ENCODE results near the gene MAP2. TPM values are rescaled to one million over a fixed set of nuclear protein-coding genes. Genes with fewer than 3 reads are reported as not detected.

MAP2 gene
- total and polyA plus RNA-seq, 7 experiments from 2014 or later = 0.38 to 0.89 (median 0.47) TPM; not detected in 3

DNA sequence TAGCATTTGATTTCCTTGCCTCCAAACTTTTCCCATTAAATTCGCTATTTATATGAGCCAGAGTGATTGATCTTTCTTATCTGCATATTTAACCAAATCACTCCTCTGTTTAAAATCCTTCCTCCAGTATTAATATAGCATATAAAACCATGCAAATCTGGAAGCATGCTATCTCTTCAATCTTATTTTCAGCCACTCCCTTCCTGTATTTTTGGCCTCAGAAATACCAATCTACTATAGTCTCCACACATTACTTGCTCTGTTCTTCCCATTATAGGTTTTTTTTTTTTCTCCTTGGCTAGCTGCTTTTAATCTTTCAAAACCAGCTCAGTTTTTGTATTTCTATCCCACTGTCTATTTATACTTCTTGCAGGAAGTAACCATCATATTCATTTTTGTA, 19.1 kb downstream of the MAP2 start:
- Histone ChIP-seq H3K4me3 (ENCODE audit: low read length) (no peak overlapping the region), H3K36me3 (ENCODE audit: control insufficient read depth in 2 of 3, insufficient read depth in 3 of 3, low read length in 3 of 3) (no peaks in the 10 kb centered on the region), H3K27me3 (ENCODE audit: control insufficient read depth in 2 of 2, insufficient read depth in 2 of 2, low read length in 2 of 2) (no peaks in the 10 kb centered on the region), H3K4me1 (ENCODE audit: control insufficient read depth in 2 of 2, insufficient read depth in 2 of 2, low read length in 2 of 2) (no peaks in the 10 kb centered on the region), H3K27ac (ENCODE audit: low read depth, low read length) (no peak overlapping the region), H3K9me3 (ENCODE audit: control insufficient read depth in 2 of 3, low read length in 3 of 3) (no peaks in the 10 kb centered on the region)
- Mint-ChIP-seq H3K4me3 (no peak overlapping the region), H3K9me3 (no peaks in the 10 kb centered on the region), H3K27ac (no peak overlapping the region), H3K27me3 (no peaks in the 10 kb centered on the region), H3K36me3 (no peaks in the 10 kb centered on the region), H3K4me1 (no peaks in the 10 kb centered on the region)
- no peak for ATAC-seq
- POLR2A ChIA-PET = no interaction called here
- intact Hi-C loops (cut with micrococcal nuclease) = no loop called here
- no peak for DNase-seq
- CTCF ChIA-PET = no interaction called here

- DNase-seq = no peak
- no peak for ATAC-seq
- H3K4me3 ChIP-seq (ENCODE audit: low read length) = no peak overlapping the region
- ChIA-PET CTCF (no interaction called here), POLR2A (no interaction called here)
- no peaks in the 10 kb centered on the region for H3K4me1 Mint-ChIP-seq
- intact Hi-C loops (cut with micrococcal nuclease) = no loop called here
- no peaks in the 10 kb centered on the region for H3K4me1 ChIP-seq (ENCODE audit: control insufficient read depth in 2 of 2, insufficient read depth in 2 of 2, low read length in 2 of 2)
- no peak overlapping the region for H3K4me3 Mint-ChIP-seq
- no peak overlapping the region for H3K27ac ChIP-seq (ENCODE audit: low read depth, low read length)
- no peaks in the 10 kb centered on the region for H3K9me3 ChIP-seq (ENCODE audit: control insufficient read depth in 2 of 3, low read length in 3 of 3)
- H3K9me3 Mint-ChIP-seq = no peaks in the 10 kb centered on the region
- no peaks in the 10 kb centered on the region for H3K36me3 Mint-ChIP-seq
- no peaks in the 10 kb centered on the region for H3K27me3 Mint-ChIP-seq
- no peak overlapping the region for H3K27ac Mint-ChIP-seq
- H3K36me3 ChIP-seq (ENCODE audit: control insufficient read depth in 2 of 3, insufficient read depth in 3 of 3, low read length in 3 of 3) = no peaks in the 10 kb centered on the region
- no peaks in the 10 kb centered on the region for H3K27me3 ChIP-seq (ENCODE audit: control insufficient read depth in 2 of 2, insufficient read depth in 2 of 2, low read length in 2 of 2)
Observed at GRCh38 chr2:209445485-209445884, 21.6 kb downstream of the MAP2 start.

- ATAC-seq (no peak), DNase-seq (no peak)
- Histone ChIP-seq H3K27ac (ENCODE audit: low read depth, low read length) (no peak overlapping the region), H3K9me3 (ENCODE audit: control insufficient read depth in 2 of 3, low read length in 3 of 3) (no peaks in the 10 kb centered on the region), H3K4me1 (ENCODE audit: control insufficient read depth in 2 of 2, insufficient read depth in 2 of 2, low read length in 2 of 2) (no peaks in the 10 kb centered on the region), H3K36me3 (ENCODE audit: control insufficient read depth in 2 of 3, insufficient read depth in 3 of 3, low read length in 3 of 3) (no peaks in the 10 kb centered on the region), H3K27me3 (ENCODE audit: control insufficient read depth in 2 of 2, insufficient read depth in 2 of 2, low read length in 2 of 2) (no peaks in the 10 kb centered on the region), H3K4me3 (ENCODE audit: low read length) (no peak overlapping the region)
- Mint-ChIP-seq H3K4me3 (no peak overlapping the region), H3K36me3 (no peaks in the 10 kb centered on the region), H3K4me1 (no peaks in the 10 kb centered on the region), H3K27me3 (peaks cover 0 to 4% (median 0%) of the 10 kb centered on the region in 5 donors), H3K27ac (no peak overlapping the region), H3K9me3 (no peaks in the 10 kb centered on the region)
- POLR2A ChIA-PET = interaction anchor here (0.6 kb wide), 1 partner anchor 1575 kb away, joined by 3 read pairs; no protein-coding TSS in a partner anchor
- intact Hi-C loops (cut with micrococcal nuclease) = no loop called here
- CTCF ChIA-PET = no interaction called here
Observed at GRCh38 chr2:209451209-209451834, 27.5 kb downstream of the MAP2 start.

DNA sequence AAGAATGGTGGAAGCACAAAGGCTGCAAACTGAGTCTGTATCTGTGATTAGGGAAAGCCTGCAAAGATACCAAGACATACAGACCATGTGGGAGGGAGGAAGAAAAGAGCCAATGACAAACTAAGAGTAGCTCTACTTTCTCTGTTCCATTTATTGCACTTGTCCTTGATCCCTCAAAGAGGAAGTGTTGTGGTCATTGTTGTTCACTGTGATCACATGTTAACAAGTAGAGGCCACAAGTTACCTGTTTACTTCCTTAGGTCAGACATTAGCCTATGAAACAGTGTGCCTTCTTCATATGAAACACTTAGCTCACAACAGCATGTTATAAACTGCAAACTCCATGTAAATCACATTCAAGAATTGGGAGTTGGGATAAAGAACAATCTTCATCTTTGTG, 32.6 kb downstream of the MAP2 start:
- peaks cover 0 to 3% (median 0%) of the 10 kb centered on the region in 11 donors for H3K9me3 Mint-ChIP-seq
- CTCF ChIA-PET = no interaction called here
- ATAC-seq (no peak), DNase-seq (no peak)
- intact Hi-C loops (cut with micrococcal nuclease) = no loop called here
- no peaks in the 10 kb centered on the region for H3K4me1 Mint-ChIP-seq
- no peak overlapping the region for H3K27ac Mint-ChIP-seq
- H3K36me3 ChIP-seq (ENCODE audit: control insufficient read depth in 2 of 3, insufficient read depth in 3 of 3, low read length in 3 of 3) = no peaks in the 10 kb centered on the region
- no peaks in the 10 kb centered on the region for H3K4me1 ChIP-seq (ENCODE audit: control insufficient read depth in 2 of 2, insufficient read depth in 2 of 2, low read length in 2 of 2)
- H3K4me3 ChIP-seq (ENCODE audit: low read length) = no peak overlapping the region
- H3K27me3 Mint-ChIP-seq = peaks cover 0 to 4% (median 0%) of the 10 kb centered on the region in 5 donors
- H3K4me3 Mint-ChIP-seq = no peak overlapping the region
- POLR2A ChIA-PET = no interaction called here
- no peak overlapping the region for H3K27ac ChIP-seq (ENCODE audit: low read depth, low read length)
- H3K36me3 Mint-ChIP-seq = no peaks in the 10 kb centered on the region
- H3K9me3 ChIP-seq (ENCODE audit: control insufficient read depth in 2 of 3, low read length in 3 of 3) = no peaks in the 10 kb centered on the region
- no peaks in the 10 kb centered on the region for H3K27me3 ChIP-seq (ENCODE audit: control insufficient read depth in 2 of 2, insufficient read depth in 2 of 2, low read length in 2 of 2)

DNA sequence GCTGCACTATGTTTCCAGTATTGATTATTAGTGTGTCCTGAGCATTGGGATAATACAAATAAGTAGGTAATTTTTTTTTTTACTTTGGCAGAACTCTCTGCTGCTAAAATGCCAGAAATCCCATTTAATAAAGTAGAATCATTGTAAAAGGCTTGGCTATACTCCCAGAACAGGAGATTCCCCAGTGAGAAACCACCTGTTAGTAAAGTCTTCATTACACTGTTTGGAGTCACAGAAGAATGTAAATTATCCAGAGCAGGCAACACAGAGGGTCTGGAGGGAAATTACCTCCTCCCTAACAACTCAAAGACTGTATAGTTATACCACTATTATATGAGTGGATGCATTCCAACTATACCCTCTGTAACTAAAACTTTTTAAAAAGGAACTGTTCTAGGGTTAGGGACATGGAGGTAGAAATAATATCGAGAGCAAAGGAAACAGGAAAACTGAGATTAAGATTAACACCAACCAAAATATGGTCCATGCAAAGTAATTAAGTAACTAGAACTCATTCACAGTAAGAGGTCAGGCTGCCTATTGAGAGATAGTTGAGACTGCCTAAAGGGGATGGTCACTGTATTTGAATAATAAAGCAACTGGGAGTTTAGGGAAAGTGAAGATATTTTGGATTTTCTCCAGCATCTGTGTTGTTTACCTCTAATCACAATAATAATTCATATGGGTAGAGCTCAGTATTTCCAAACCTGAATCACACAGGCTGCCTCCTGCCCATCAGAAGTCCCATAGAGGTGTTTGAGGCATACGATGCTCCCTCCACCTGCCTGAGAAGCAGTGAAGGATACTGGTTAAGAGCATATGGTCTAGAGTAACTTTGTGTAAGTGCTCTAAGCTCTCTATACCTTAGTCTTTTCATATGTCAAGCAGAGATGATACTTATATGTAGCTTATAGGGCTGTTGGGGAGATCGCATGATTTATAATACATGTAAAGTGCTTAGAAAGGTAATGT, 34.4 kb downstream of the MAP2 start:
- H3K36me3 Mint-ChIP-seq = no peaks in the 10 kb centered on the region
- CTCF ChIA-PET = no interaction called here
- H3K27me3 ChIP-seq (ENCODE audit: control insufficient read depth in 2 of 2, insufficient read depth in 2 of 2, low read length in 2 of 2) = no peaks in the 10 kb centered on the region
- H3K9me3 ChIP-seq (ENCODE audit: control insufficient read depth in 2 of 3, low read length in 3 of 3) = no peaks in the 10 kb centered on the region
- H3K4me3 Mint-ChIP-seq = no peak overlapping the region
- H3K27me3 Mint-ChIP-seq = peaks cover 0 to under 1% (median 0%) of the 10 kb centered on the region in 5 donors
- POLR2A ChIA-PET = no interaction called here
- H3K36me3 ChIP-seq (ENCODE audit: control insufficient read depth in 2 of 3, insufficient read depth in 3 of 3, low read length in 3 of 3) = no peaks in the 10 kb centered on the region
- intact Hi-C loops (cut with micrococcal nuclease) = no loop called here
- H3K27ac Mint-ChIP-seq = no peak overlapping the region
- no peak overlapping the region for H3K27ac ChIP-seq (ENCODE audit: low read depth, low read length)
- peaks cover 0 to 3% (median 0%) of the 10 kb centered on the region in 11 donors for H3K9me3 Mint-ChIP-seq
- no peaks in the 10 kb centered on the region for H3K4me1 ChIP-seq (ENCODE audit: control insufficient read depth in 2 of 2, insufficient read depth in 2 of 2, low read length in 2 of 2)
- DNase-seq (no peak), ATAC-seq (no peak)
- H3K4me3 ChIP-seq (ENCODE audit: low read length) = no peak overlapping the region
- H3K4me1 Mint-ChIP-seq = no peaks in the 10 kb centered on the region

DNA sequence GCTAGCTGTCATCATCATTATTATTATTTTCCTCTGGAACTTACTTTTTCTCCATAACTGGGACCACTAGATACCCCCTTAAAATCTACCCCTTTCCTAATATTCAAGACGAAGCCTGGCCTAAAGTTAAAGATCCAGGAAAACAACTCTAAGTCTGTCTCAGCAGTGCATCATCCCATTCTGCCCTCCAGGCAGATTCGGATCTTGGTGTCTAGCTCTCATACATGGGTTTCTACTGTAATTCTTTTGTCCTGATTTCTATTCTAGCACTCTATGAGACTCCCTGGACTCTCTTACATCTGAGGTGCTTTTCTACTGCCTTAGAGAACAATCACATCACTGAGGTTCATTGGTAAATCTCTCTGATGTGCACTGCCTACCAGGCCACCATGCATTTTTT, 35.5 kb downstream of the MAP2 start:
- H3K9me3 Mint-ChIP-seq = peaks cover 0 to 3% (median 0%) of the 10 kb centered on the region in 11 donors
- ChIA-PET CTCF (no interaction called here), POLR2A (no interaction called here)
- intact Hi-C loops (cut with micrococcal nuclease) = no loop called here
- H3K27me3 ChIP-seq (ENCODE audit: control insufficient read depth in 2 of 2, insufficient read depth in 2 of 2, low read length in 2 of 2) = no peaks in the 10 kb centered on the region
- no peaks in the 10 kb centered on the region for H3K4me1 Mint-ChIP-seq
- no peaks in the 10 kb centered on the region for H3K36me3 Mint-ChIP-seq
- H3K27ac ChIP-seq (ENCODE audit: low read depth, low read length) = no peak overlapping the region
- no peaks in the 10 kb centered on the region for H3K36me3 ChIP-seq (ENCODE audit: control insufficient read depth in 2 of 3, insufficient read depth in 3 of 3, low read length in 3 of 3)
- H3K9me3 ChIP-seq (ENCODE audit: control insufficient read depth in 2 of 3, low read length in 3 of 3) = no peaks in the 10 kb centered on the region
- H3K4me1 ChIP-seq (ENCODE audit: control insufficient read depth in 2 of 2, insufficient read depth in 2 of 2, low read length in 2 of 2) = no peaks in the 10 kb centered on the region
- H3K4me3 ChIP-seq (ENCODE audit: low read length) = no peak overlapping the region
- H3K4me3 Mint-ChIP-seq = no peak overlapping the region
- no peak overlapping the region for H3K27ac Mint-ChIP-seq
- no peaks in the 10 kb centered on the region for H3K27me3 Mint-ChIP-seq
- ATAC-seq = no peak
- DNase-seq = no peak
